Memory B cell (primary cell): Measurements from ENCODE around the gene ZNF787.

Source experiments
- ATAC-seq: fragments of 150-1000 bp; cut with Tn5 transposase; 2 replicates; pipeline ENCODE4 v1.10.0; 2021; ENCODE audit warnings: low read depth, mild to moderate bottlenecking, moderate library complexity
- DNase-seq, 2 donors: peaks; one replicate each; pipeline ENCODE4 v3.0.0; 2022; ENCODE audit warnings: low spot score in 2 of 2
- H3K27ac Mint-ChIP-seq: one replicate; pipeline ENCODE4 v1.8.0; 2022; ENCODE audit warnings: mild to moderate bottlenecking, moderate library complexity, mixed read lengths
- H3K27me3 Mint-ChIP-seq: one replicate; pipeline ENCODE4 v1.8.0; 2022; ENCODE audit warnings: mixed read lengths
- H3K36me3 Mint-ChIP-seq: one replicate; pipeline ENCODE4 v1.8.0; 2022; ENCODE audit warnings: mild to moderate bottlenecking, mixed read lengths
- H3K4me1 Mint-ChIP-seq: one replicate; pipeline ENCODE4 v1.8.0; 2022; ENCODE audit warnings: mixed read lengths
- H3K4me3 Mint-ChIP-seq: one replicate; pipeline ENCODE4 v1.8.0; 2022; ENCODE audit warnings: mild to moderate bottlenecking, moderate library complexity, mixed read lengths
- H3K9me3 Mint-ChIP-seq: one replicate; pipeline ENCODE4 v1.8.0; 2022; ENCODE audit warnings: mixed read lengths

ZNF787 gene

DNA sequence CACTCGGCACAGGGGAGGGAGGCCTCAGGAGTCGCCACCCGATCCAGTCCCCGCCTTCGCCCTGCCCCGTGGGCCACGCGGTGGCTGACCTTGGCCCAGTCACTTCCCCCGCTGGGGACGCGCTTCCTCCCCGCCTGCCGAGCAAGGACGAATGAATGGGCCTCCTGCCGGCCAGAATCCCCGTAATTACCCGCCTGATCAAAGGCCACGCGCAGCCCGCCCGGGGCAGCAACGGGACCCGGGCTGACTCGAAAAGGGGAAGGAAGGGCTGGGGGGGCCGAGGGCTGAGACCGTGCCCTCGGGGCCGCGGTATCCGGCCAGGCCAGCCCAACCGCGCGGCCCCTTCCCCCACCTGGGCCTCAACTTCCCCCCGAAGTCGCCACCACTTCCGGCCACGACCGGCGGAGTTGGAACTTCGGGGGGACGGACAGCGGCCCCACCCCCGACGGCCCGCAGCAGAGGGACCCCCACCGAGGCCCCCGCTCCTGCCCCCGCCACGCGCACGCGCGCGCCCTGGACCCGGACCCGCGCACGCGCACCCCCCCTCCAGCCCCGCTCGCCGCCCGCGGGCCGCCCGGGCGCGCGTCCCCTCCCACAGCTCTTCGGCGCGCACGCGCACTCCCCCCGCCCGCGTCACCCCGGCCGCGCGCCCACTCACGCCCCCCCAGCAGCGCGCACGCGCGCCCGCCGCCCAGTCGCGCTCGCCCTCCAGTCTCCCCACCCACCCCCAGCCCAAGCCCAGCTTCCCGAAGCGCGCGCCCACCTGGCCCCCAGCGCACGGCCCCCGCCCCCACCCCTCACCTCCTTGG is 520 bp downstream of the ZNF787 start:
- Mint-ChIP-seq H3K9me3 (no peaks in the 10 kb centered on the region), H3K4me1 (peaks cover 29% of the 10 kb centered on the region), H3K36me3 (no peaks in the 10 kb centered on the region), H3K27ac (peak overlapping the region; percentile 99), H3K27me3 (no peaks in the 10 kb centered on the region), H3K4me3 (peak overlapping the region; percentile 97)
- DNase-seq (peak; percentile 81 to 86), ATAC-seq (peak; percentile 56)

GRCh38 chr19:56120002-56120370 is 1.1 kb downstream of the ZNF787 start:
- no peak for ATAC-seq
- H3K4me1 Mint-ChIP-seq: peaks cover 30% of the 10 kb centered on the region
- peak overlapping the region; percentile 99 for H3K27ac Mint-ChIP-seq
- H3K9me3 Mint-ChIP-seq: no peaks in the 10 kb centered on the region
- no peak for DNase-seq
- H3K4me3 Mint-ChIP-seq: peak overlapping the region; percentile 97
- H3K36me3 Mint-ChIP-seq: no peaks in the 10 kb centered on the region
- H3K27me3 Mint-ChIP-seq: no peaks in the 10 kb centered on the region

- Mint-ChIP-seq H3K27ac (peak overlapping the region; percentile 99), H3K4me1 (peaks cover 34% of the 10 kb centered on the region), H3K4me3 (peak overlapping the region; percentile 97), H3K9me3 (no peaks in the 10 kb centered on the region), H3K36me3 (no peaks in the 10 kb centered on the region), H3K27me3 (no peaks in the 10 kb centered on the region)
- no peak for DNase-seq
- no peak for ATAC-seq
Observed at GRCh38 chr19:56119582-56119978, 1.5 kb downstream of the ZNF787 start.

DNA sequence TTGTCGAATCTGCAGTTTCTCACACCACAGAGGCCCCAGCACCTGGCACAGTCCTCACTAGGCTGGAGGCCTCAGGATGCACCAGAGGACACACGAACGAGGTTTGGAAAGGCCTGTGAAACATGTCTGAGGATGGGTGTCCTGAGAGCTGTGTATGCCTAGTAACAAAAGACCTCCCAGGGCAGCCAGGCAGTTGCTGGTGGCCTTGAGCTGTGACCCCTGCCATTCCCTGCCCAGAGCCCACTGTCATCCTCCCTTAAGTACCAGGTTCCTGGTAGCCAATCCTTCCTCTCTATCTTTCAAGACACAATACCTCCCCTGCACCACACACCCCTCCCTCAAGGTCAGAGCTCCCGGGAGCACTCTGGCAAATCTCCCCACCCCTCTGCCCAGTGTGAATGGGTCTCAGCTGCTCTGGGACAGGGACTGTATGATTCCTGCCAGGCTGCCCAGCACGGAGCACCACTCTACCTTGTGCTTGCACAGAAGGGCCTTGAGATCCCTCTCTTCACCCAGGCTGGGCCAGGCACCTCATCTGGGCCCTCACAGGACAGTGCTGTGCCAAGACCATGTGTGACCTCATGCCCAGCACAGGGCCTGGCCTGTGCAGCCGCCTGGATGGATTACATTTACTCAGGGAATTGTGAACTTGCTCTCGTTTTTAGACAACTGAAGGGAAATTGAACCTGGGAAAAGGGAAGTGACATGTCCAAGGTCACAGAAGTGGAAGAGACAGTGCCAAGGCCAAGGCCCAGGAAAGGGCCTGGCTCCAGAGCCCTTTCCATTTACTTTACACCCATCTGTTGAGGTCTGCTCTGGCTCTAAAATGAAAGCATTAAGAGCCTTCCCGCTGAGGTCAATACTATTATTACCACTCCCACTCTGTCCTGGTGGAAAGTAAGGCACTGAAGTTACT is 2.2 kb downstream of the ZNF787 start:
- H3K27me3 Mint-ChIP-seq: no peaks in the 10 kb centered on the region
- no peak for DNase-seq
- ATAC-seq: no peak
- peak overlapping the region; percentile 97 for H3K4me3 Mint-ChIP-seq
- peak overlapping the region; percentile 99 for H3K27ac Mint-ChIP-seq
- no peaks in the 10 kb centered on the region for H3K9me3 Mint-ChIP-seq
- H3K36me3 Mint-ChIP-seq: no peaks in the 10 kb centered on the region
- peaks cover 39% of the 10 kb centered on the region for H3K4me1 Mint-ChIP-seq

DNA sequence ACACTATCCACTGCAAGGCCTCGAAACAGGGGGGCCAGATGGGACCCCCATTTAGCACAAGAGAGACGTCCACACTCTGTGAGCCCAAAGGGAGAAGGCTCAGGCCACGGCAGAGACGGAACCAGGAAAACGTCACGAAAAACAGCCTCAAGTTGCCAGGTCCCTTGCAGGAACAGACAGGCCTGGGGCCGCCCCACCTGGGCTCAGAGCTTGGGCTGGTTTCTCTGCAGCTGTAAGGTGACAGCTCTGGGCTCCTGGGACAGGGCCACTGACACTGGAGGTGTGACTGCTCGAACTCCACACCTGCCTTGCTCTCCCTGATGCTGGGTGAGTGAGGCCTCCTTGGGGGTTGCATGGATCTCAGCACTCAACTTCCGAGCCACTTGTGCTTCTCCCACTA is 3.2 kb downstream of the ZNF787 start:
- Mint-ChIP-seq H3K27me3 (no peaks in the 10 kb centered on the region), H3K4me1 (peaks cover 48% of the 10 kb centered on the region), H3K9me3 (no peaks in the 10 kb centered on the region), H3K27ac (no peak overlapping the region), H3K36me3 (no peaks in the 10 kb centered on the region), H3K4me3 (no peak overlapping the region)
- ATAC-seq (no peak), DNase-seq (no peak)

GRCh38 chr19:56117376-56117884 is 3.7 kb downstream of the ZNF787 start:
- no peak overlapping the region for H3K27ac Mint-ChIP-seq
- no peak for ATAC-seq
- H3K27me3 Mint-ChIP-seq: no peaks in the 10 kb centered on the region
- no peaks in the 10 kb centered on the region for H3K36me3 Mint-ChIP-seq
- DNase-seq: no peak
- no peaks in the 10 kb centered on the region for H3K9me3 Mint-ChIP-seq
- no peak overlapping the region for H3K4me3 Mint-ChIP-seq
- H3K4me1 Mint-ChIP-seq: peaks cover 53% of the 10 kb centered on the region

GRCh38 chr19:56116606-56117005 is 4.5 kb downstream of the ZNF787 start:
- H3K27me3 Mint-ChIP-seq: no peaks in the 10 kb centered on the region
- H3K4me3 Mint-ChIP-seq: no peak overlapping the region
- ATAC-seq (no peak), DNase-seq (no peak)
- H3K27ac Mint-ChIP-seq: peak overlapping the region; percentile 43
- H3K36me3 Mint-ChIP-seq: no peaks in the 10 kb centered on the region
- peaks cover 58% of the 10 kb centered on the region for H3K4me1 Mint-ChIP-seq
- no peaks in the 10 kb centered on the region for H3K9me3 Mint-ChIP-seq

GRCh38 chr19:56115490-56115889 is 5.6 kb downstream of the ZNF787 start:
- Mint-ChIP-seq H3K36me3 (no peaks in the 10 kb centered on the region), H3K27me3 (no peaks in the 10 kb centered on the region), H3K9me3 (no peaks in the 10 kb centered on the region), H3K27ac (no peak overlapping the region), H3K4me1 (peaks cover 66% of the 10 kb centered on the region), H3K4me3 (no peak overlapping the region)
- no peak for ATAC-seq
- no peak for DNase-seq

DNA sequence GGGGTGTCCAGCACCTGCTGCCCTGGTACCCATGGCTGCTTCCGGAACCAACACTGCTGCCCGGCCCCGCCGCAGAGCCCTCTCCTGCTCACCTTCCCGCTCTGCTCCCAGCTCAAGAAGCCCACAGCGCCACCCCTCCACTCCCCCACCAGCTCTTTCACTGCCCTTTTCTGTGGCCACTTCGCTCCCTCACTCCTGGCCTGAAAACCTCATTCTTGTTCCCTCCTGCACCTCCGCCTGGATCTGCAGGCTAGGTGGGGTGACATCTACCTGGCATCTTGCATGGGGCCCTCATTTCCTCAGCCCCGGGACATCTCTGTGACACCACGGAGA is 6.4 kb downstream of the ZNF787 start:
- ATAC-seq (no peak), DNase-seq (no peak)
- Mint-ChIP-seq H3K4me3 (peak overlapping the region; percentile 1), H3K36me3 (no peaks in the 10 kb centered on the region), H3K9me3 (no peaks in the 10 kb centered on the region), H3K4me1 (peaks cover 62% of the 10 kb centered on the region), H3K27ac (peak overlapping the region; percentile 96), H3K27me3 (no peaks in the 10 kb centered on the region)

- peak overlapping the region; percentile 44 for H3K4me3 Mint-ChIP-seq
- H3K4me1 Mint-ChIP-seq: peaks cover 57% of the 10 kb centered on the region
- ATAC-seq (no peak), DNase-seq (no peak)
- no peaks in the 10 kb centered on the region for H3K27me3 Mint-ChIP-seq
- H3K27ac Mint-ChIP-seq: peak overlapping the region; percentile 96
- H3K36me3 Mint-ChIP-seq: no peaks in the 10 kb centered on the region
- H3K9me3 Mint-ChIP-seq: no peaks in the 10 kb centered on the region
Observed at GRCh38 chr19:56114051-56114777, 6.9 kb downstream of the ZNF787 start.

DNA sequence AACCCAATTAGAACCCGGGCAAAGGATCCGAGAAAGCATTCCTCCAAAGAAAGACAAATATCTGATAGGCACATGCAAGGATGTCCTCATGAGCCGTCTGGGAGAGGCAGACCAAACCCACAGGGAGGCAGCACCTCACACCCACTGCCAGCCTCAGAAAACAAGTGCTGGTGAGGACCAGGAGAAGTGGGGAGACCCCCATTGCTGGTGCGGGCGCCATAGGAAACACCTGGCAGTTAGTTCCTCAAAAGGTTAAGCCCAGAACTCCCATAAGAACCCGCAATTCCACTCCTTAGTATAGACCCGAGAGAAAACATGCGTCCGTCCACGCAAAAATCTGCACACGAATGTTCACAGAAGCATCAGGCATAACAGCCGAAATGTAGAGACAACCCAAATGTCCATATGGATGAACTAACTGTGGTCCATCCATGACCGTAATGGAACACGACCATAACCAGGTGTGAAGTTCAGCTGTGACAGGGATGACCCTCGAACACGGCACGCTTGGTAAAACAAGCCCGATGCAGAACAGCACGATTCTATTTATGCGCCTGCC is 7.9 kb downstream of the ZNF787 start:
- Mint-ChIP-seq H3K36me3 (peaks cover 3% of the 10 kb centered on the region), H3K4me3 (peak overlapping the region; percentile 84), H3K27me3 (no peaks in the 10 kb centered on the region), H3K9me3 (no peaks in the 10 kb centered on the region), H3K4me1 (peaks cover 56% of the 10 kb centered on the region), H3K27ac (peak overlapping the region; percentile 96)
- ATAC-seq: peak; percentile 46
- DNase-seq: peak; percentile 37 to 42

GRCh38 chr19:56112313-56112709 is 8.8 kb downstream of the ZNF787 start:
- peak; percentile 23 for ATAC-seq
- peak overlapping the region; percentile 88 for H3K4me3 Mint-ChIP-seq
- no peaks in the 10 kb centered on the region for H3K27me3 Mint-ChIP-seq
- H3K9me3 Mint-ChIP-seq: no peaks in the 10 kb centered on the region
- DNase-seq: no peak
- H3K27ac Mint-ChIP-seq: peak overlapping the region; percentile 96
- peaks cover 3% of the 10 kb centered on the region for H3K36me3 Mint-ChIP-seq
- H3K4me1 Mint-ChIP-seq: peaks cover 53% of the 10 kb centered on the region

GRCh38 chr19:56111601-56112312 is 9.3 kb downstream of the ZNF787 start:
- Mint-ChIP-seq H3K27me3 (no peaks in the 10 kb centered on the region), H3K9me3 (no peaks in the 10 kb centered on the region), H3K4me3 (peak overlapping the region; percentile 88), H3K36me3 (peaks cover 5% of the 10 kb centered on the region), H3K27ac (peak overlapping the region; percentile 96), H3K4me1 (peaks cover 57% of the 10 kb centered on the region)
- DNase-seq: peak; percentile 65 to 72
- ATAC-seq: peak; percentile 90
